NCI-H146 (cell line): ENCODE results near the gene ACAT1.
"Not testable (repeated sequence)": the region's sequence is repeated elsewhere in the genome, so short reads cannot be mapped to it uniquely, and the experiment has no call there.

Experiments used
- DNase-seq: peaks from one replicate; lab custom pipeline; 2025; lab: John Stamatoyannopoulos, UW

The ACAT1 gene

GRCh38 chr11:108147150-108147549 lies 25.8 kb downstream of the ACAT1 start:
- DNase-seq, result no peak

- no peak for DNase-seq
Measured at GRCh38 chr11:108148556-108148955, 27.2 kb downstream of the ACAT1 start.

- no peak for DNase-seq
Measured at GRCh38 chr11:108154591-108154990, 33.2 kb downstream of the ACAT1 start.

- no peak for DNase-seq
Measured at GRCh38 chr11:108160970-108161566, 39.7 kb downstream of the ACAT1 start.

GRCh38 chr11:108162878-108163277 lies 41.5 kb downstream of the ACAT1 start:
- DNase-seq, result not testable (repeated sequence)

GRCh38 chr11:108167624-108168023 lies 46.3 kb downstream of the ACAT1 start:
- DNase-seq, result no peak

- no peak for DNase-seq
Measured at GRCh38 chr11:108170184-108170583, 48.8 kb downstream of the ACAT1 start.

- no peak for DNase-seq
Measured at GRCh38 chr11:108177570-108177969, 56.2 kb downstream of the ACAT1 start.

- DNase-seq, result no peak
Measured at GRCh38 chr11:108193725-108194124, 72.4 kb downstream of the ACAT1 start.

GRCh38 chr11:108196901-108197300 lies 75.5 kb downstream of the ACAT1 start:
- no peak for DNase-seq
